Common myeloid progenitor, CD34-positive (primary cell): Measurements from ENCODE around the gene SLC23A2.

ENCODE experiments used
- CTCF ChIA-PET: fragments of 350-600 bp; sonication (Branson Sonifier 250); formaldehyde crosslinking; loops from one replicate; lab custom pipeline; 2021; ENCODE audit warnings: antibody characterized with exemption; lab: Charles Lee
- POLR2A ChIA-PET: fragments of 350-600 bp; sonication (Branson Sonifier 250); formaldehyde crosslinking; loops from one replicate; lab custom pipeline; 2021; ENCODE audit warnings: antibody characterized with exemption; lab: Charles Lee
- DNase-seq, 3 donors: peaks; one replicate each; pipeline versions ENCODE4 v3.0.0 to v3.0.0-alpha.2; 2013
- H3K27ac ChIP-seq, 2 experiments: 1 replicate in 1 of 2; 2 replicates in 1 of 2; pipeline ENCODE4 v1.7.0; 2013; ENCODE audit warnings: inconsistent platforms in 2 of 2, low read length in 2 of 2, mild to moderate bottlenecking in 2 of 2, low read depth in 1 of 2, moderate library complexity in 1 of 2; ENCODE audit not compliant: severe bottlenecking in 2 of 2, insufficient read depth in 1 of 2, poor library complexity in 1 of 2
- H3K27me3 ChIP-seq, 5 experiments: replicated peaks in 2 of 5; 1 replicate in 3 of 5; 2 replicates in 2 of 5; pipeline versions ENCODE4 v1.6.1 to v1.7.0; 2013; ENCODE audit warnings: low read length in 4 of 5, mild to moderate bottlenecking in 2 of 5, moderate library complexity in 2 of 5, inconsistent platforms in 1 of 5; ENCODE audit not compliant: insufficient read depth in 5 of 5, control insufficient read depth in 4 of 5
- H3K36me3 ChIP-seq, 4 experiments: 1 replicate in 2 of 4; 2 replicates in 2 of 4; pipeline versions ENCODE4 v1.6.1 to v1.7.0; 2013; ENCODE audit warnings: low read length in 3 of 4, control low read depth in 1 of 4, mild to moderate bottlenecking in 1 of 4; ENCODE audit not compliant: control insufficient read depth in 4 of 4, insufficient read depth in 4 of 4
- H3K4me1 ChIP-seq, 4 experiments: 1 replicate in 3 of 4; 2 replicates in 1 of 4; pipeline versions ENCODE4 v1.6.1 to v1.7.1; 2013; ENCODE audit warnings: low read length in 3 of 4, mild to moderate bottlenecking in 3 of 4, control low read depth in 1 of 4, inconsistent platforms in 1 of 4, moderate library complexity in 1 of 4; ENCODE audit not compliant: control insufficient read depth in 4 of 4, insufficient read depth in 4 of 4; ENCODE audit errors: control extremely low read depth in 1 of 4
- H3K4me3 ChIP-seq, 7 experiments: 1 replicate in 4 of 7; 2 replicates in 3 of 7; pipeline versions ENCODE4 v1.5.1 to v1.7.0; 2013; ENCODE audit warnings: mild to moderate bottlenecking in 7 of 7, low read length in 6 of 7, moderate library complexity in 6 of 7, inconsistent platforms in 2 of 7, low read depth in 2 of 7, control low read depth in 1 of 7; ENCODE audit not compliant: insufficient read depth in 4 of 7, control insufficient read depth in 1 of 7; ENCODE audit errors: extremely low read depth in 1 of 7
- H3K9me3 ChIP-seq, 5 experiments: 1 replicate in 4 of 5; 2 replicates in 1 of 5; pipeline versions ENCODE4 v1.6.1 to v1.7.1; 2013; ENCODE audit warnings: low read length in 4 of 5, mild to moderate bottlenecking in 2 of 5, inconsistent platforms in 1 of 5, low read depth in 1 of 5, moderate library complexity in 1 of 5; ENCODE audit not compliant: control insufficient read depth in 4 of 5, insufficient read depth in 2 of 5; ENCODE audit errors: control extremely low read depth in 1 of 5
- WGBS: methylation state at CpG from one replicate; pipeline ENCODE4 v1.1.5; 2013; ENCODE audit not compliant: insufficient coverage; 5-methylcytosine and 5-hydroxymethylcytosine counted together

Gene SLC23A2

DNA sequence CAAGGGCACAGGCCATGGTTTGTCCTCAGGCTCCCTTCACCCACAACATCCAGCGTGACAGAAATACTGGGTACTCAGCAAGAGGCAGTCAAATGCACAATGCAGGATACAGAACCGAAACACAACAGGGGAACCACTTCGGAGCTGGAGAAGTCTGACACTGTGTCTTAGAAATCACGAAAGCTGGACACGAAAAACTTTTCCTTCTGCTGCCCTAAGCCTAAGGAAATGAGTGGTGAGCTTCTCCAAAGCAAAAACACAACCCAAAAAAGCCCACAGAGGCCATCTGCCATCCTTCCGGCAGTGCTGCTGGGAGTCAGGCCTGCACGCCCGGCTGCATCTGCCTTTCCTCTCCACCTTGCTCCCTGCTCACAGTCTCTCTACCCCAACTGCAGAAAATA is 106.3 kb downstream of the SLC23A2 start:
- 70% methylated on average over 6 of the region's 8 CpGs for WGBS
- DNase-seq, result no peak
- ChIA-PET POLR2A (no interaction called here), CTCF (interaction anchor here (0.8 to 1.3 kb wide), 2 partner anchors 21 to 61 kb away, joined by 3 read pairs; no protein-coding TSS in a partner anchor)
- Histone ChIP-seq H3K4me1 (peaks cover 0 to 44% (median 19%) of the 10 kb centered on the region in 4 experiments), H3K4me3 (no peak overlapping the region), H3K27ac (no peak overlapping the region), H3K36me3 (peaks cover 6 to 58% (median 19%) of the 10 kb centered on the region in 4 experiments), H3K9me3 (no peaks in the 10 kb centered on the region), H3K27me3 (no peaks in the 10 kb centered on the region)

DNA sequence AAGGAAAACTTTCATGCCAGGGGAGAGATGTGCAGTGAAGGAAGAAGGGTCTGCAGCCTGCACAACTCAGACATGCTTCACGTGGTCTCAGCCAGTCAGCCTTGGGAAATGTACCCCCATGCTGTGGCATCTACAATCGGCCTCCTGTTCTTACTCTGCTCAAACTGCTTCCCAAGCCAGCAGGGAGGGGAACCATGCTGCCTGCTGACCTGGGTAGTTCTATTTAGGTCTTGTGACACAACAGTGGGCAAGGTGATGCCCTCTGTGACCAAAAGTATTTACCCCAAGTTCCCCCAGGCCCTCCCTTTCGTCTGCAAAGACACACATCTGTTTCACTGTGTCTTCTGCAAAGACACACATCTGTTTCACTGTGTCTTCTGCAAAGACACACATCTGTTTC is 106.9 kb downstream of the SLC23A2 start:
- POLR2A ChIA-PET, result no interaction called here
- no peak overlapping the region for H3K27ac ChIP-seq
- H3K4me3 ChIP-seq, result no peak overlapping the region
- CTCF ChIA-PET, result interaction anchor here (0.6 to 1.3 kb wide), 2 partner anchors 20 to 61 kb away, joined by 3 read pairs; no protein-coding TSS in a partner anchor
- no peak for DNase-seq
- H3K9me3 ChIP-seq, result no peaks in the 10 kb centered on the region
- H3K36me3 ChIP-seq, result peaks cover 6 to 60% (median 18%) of the 10 kb centered on the region in 4 experiments
- H3K4me1 ChIP-seq, result peaks cover 0 to 44% (median 19%) of the 10 kb centered on the region in 4 experiments
- H3K27me3 ChIP-seq, result no peaks in the 10 kb centered on the region
- WGBS, result 81% methylated on average over 3 of the region's 3 CpGs

DNA sequence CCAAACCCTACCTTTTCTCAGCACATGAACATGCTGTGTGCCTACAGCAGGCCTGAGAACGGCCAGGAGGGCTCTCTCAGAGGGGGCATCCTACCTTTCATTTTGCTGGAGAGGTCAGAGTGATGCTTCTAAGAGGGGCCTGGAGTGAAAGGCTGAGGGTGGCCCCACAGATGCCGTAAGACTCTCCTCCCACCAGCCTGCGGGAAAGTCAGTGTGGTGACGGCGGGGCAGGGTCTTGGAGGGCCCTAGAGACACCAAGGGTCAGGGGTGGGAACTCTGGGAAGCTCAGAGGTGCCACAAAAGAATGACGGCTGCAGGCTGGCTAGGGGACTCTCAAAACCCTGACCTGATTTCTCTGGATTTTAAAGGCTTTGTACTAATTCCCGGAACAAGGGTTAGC is 107.6 kb downstream of the SLC23A2 start:
- DNase-seq, result no peak
- Histone ChIP-seq H3K9me3 (no peaks in the 10 kb centered on the region), H3K4me1 (peaks cover 0 to 44% (median 19%) of the 10 kb centered on the region in 4 experiments), H3K4me3 (no peak overlapping the region), H3K27ac (no peak overlapping the region), H3K36me3 (peaks cover 6 to 61% (median 18%) of the 10 kb centered on the region in 4 experiments), H3K27me3 (no peaks in the 10 kb centered on the region)
- ChIA-PET CTCF (interaction anchor here (0.6 to 1.3 kb wide), 3 partner anchors 20 to 62 kb away, joined by 3 read pairs; no protein-coding TSS in a partner anchor), POLR2A (no interaction called here)
- WGBS, result 100% methylated on average over 6 of the region's 7 CpGs

DNA sequence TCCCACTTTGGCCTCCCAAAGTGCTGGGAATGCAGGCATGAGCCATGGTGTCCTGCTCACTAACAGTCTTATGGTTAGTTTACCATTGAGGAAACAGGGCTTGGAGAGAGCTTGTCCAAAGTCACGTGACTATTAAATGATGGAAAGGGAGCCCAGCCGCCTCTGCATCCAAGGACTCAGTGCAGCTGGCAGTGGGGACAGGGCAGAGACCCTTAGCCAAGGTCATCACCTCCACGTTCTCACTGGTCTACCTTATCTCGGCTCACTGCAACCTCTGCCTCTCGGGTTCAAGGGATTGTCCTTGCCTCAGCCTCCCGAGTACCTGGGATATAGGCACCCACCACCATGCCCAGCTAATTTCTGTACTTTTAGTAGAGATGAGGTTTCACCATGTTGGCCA is 109.3 kb downstream of the SLC23A2 start:
- no peak overlapping the region for H3K27ac ChIP-seq
- peaks cover 0 to 32% (median 19%) of the 10 kb centered on the region in 4 experiments for H3K4me1 ChIP-seq
- H3K27me3 ChIP-seq, result no peaks in the 10 kb centered on the region
- H3K4me3 ChIP-seq, result no peak overlapping the region
- no peak for DNase-seq
- H3K36me3 ChIP-seq, result peaks cover 6 to 55% (median 15%) of the 10 kb centered on the region in 4 experiments
- WGBS, result 100% methylated on average over 3 of the region's 6 CpGs
- POLR2A ChIA-PET, result no interaction called here
- H3K9me3 ChIP-seq, result no peaks in the 10 kb centered on the region
- CTCF ChIA-PET, result interaction anchor here (1.0 to 1.2 kb wide), 3 partner anchors 12 to 78 kb away, joined by 3 to 5 read pairs (median 4); no protein-coding TSS in a partner anchor

DNA sequence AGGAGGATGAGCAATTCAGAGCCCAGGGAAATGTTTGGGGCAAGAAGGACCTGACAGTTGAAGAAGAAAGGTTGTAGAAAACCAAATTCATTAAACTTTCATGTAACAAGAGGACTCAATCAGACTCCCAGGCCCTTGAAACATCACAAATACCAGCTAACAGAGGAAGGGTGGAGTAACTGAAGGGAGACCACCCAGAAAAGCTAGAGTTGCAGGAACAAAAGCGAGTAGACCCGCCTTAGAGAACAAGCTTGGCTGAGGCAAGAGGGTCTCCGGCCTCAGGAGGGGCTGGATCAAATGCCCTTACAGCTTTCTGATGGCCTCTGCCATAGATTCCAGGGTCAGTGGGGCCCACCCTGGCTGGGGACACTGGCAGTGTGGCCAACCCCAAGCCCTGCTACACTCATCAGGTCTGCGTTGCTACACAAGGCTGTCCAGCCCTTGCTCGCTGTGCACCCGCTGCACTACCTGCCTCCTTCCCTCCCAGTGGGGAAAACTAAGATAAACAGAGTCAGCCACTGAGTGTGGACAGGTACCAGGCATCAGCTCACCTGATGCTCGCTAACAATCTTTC is 110.0 kb downstream of the SLC23A2 start:
- CTCF ChIA-PET, result interaction anchor here (0.6 to 1.2 kb wide), 6 partner anchors 13 to 77 kb away, joined by 3 to 5 read pairs (median 3); no protein-coding TSS in a partner anchor
- peaks cover 6 to 51% (median 15%) of the 10 kb centered on the region in 4 experiments for H3K36me3 ChIP-seq
- H3K27ac ChIP-seq, result no peak overlapping the region
- no peaks in the 10 kb centered on the region for H3K9me3 ChIP-seq
- H3K27me3 ChIP-seq, result no peaks in the 10 kb centered on the region
- POLR2A ChIA-PET, result no interaction called here
- 100% methylated on average over 4 of the region's 7 CpGs for WGBS
- no peak for DNase-seq
- no peak overlapping the region for H3K4me3 ChIP-seq
- peaks cover 0 to 33% (median 22%) of the 10 kb centered on the region in 4 experiments for H3K4me1 ChIP-seq

DNA sequence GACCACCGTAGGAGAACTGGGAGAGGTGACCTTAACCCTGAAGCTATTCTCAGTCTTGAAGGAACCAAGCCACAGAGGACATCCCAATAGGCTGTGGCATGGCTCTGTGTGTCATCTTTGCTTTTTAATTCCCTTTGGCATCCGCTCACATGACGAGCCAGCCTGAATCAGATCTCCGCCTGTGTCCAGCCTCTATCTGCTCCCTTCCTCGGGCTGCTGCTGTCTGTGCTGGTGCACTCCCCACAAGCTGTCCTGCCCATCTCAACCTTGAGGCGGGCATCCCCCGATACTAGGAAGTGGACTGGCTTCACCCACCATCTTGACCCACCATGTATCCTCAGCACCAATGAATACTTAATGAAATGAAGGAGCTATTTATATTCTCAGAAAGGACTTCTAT is 111.9 kb downstream of the SLC23A2 start:
- WGBS, result 98% methylated on average over 5 of the region's 7 CpGs
- peaks cover 5 to 31% (median 23%) of the 10 kb centered on the region in 4 experiments for H3K4me1 ChIP-seq
- no peak for DNase-seq
- no peaks in the 10 kb centered on the region for H3K27me3 ChIP-seq
- POLR2A ChIA-PET, result no interaction called here
- CTCF ChIA-PET, result interaction anchor here (1.0 to 2.5 kb wide), 2 partner anchors 9 to 75 kb away, joined by 3 to 8 read pairs; no protein-coding TSS in a partner anchor
- H3K27ac ChIP-seq, result no peak overlapping the region
- H3K4me3 ChIP-seq, result no peak overlapping the region
- peaks cover 3 to 41% (median 15%) of the 10 kb centered on the region in 4 experiments for H3K36me3 ChIP-seq
- H3K9me3 ChIP-seq, result no peaks in the 10 kb centered on the region

DNA sequence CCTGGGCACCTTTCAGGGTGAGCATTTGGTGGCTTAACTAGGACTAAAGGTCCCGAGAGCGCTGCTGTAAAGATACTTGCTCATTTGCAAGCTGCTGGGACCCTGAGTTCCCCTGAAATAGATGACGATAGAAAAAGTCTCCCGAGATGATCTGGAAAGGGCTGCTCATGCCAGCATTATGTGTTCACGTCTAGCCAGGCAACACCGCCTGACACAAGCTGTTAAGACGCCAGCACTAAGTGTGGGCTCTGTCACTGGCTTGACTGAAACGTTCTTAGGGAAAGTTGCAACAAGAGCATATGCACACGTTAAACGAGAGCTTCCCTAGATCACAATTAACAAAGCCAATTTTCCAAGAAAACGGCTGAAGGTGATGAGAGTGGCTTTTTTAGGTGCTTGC is 113.7 kb downstream of the SLC23A2 start:
- no peak overlapping the region for H3K4me3 ChIP-seq
- H3K27ac ChIP-seq, result no peak overlapping the region
- ChIA-PET POLR2A (no interaction called here), CTCF (interaction anchor here (1.1 to 2.5 kb wide), 2 partner anchors 9 to 11 kb away, joined by 3 to 8 read pairs; no protein-coding TSS in a partner anchor)
- peaks cover 5 to 31% (median 23%) of the 10 kb centered on the region in 4 experiments for H3K4me1 ChIP-seq
- H3K27me3 ChIP-seq, result no peaks in the 10 kb centered on the region
- no peak for DNase-seq
- H3K36me3 ChIP-seq, result peaks cover 5 to 46% (median 25%) of the 10 kb centered on the region in 4 experiments
- WGBS, result 90% methylated on average over 11 of the region's 11 CpGs
- no peaks in the 10 kb centered on the region for H3K9me3 ChIP-seq
